Fibroblast of lung (primary cell): Measurements from ENCODE around the gene CYTH4.

Source experiments
- EZH2 ChIP-seq: IDR thresholded peaks from 2 replicates; pipeline ENCODE4 v1.5.1; 2012; ENCODE audit warnings: low read length, control low read depth, mild to moderate bottlenecking; ENCODE audit errors: missing control alignments
- TF ChIP-seq, protein P1 (sequence below), 2 donors: IDR thresholded peaks in 1 of 2; conservative IDR thresholded peaks in 1 of 2; 1 replicate in 1 of 2; 2 replicates in 1 of 2; pipeline ENCODE4 v1.5.1; 2011 to 2012; ENCODE audit warnings: low read length in 2 of 2, control low read depth in 1 of 2, inconsistent platforms in 1 of 2, low read depth in 1 of 2, mild to moderate bottlenecking in 1 of 2

DNA sequence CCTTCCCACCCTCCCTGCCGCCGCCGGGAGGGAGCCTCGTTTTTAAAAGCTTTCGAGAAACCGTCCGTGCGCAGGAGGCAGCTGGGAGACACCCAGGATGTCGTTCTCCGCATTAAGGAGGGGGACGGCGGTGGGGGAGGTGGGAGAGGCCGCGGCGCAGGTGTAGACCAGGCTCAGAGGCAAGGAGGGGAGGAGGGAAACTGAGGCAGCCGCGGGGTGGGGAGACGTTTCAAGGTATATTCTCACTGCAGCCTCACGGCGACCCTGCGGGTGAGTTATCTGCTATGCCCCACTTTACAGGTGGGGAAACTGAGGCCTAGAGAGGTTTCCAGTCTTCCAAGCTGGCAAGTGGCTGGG lies 42.7 kb downstream of the CYTH4 start:
- TF ChIP-seq, protein P1, sequence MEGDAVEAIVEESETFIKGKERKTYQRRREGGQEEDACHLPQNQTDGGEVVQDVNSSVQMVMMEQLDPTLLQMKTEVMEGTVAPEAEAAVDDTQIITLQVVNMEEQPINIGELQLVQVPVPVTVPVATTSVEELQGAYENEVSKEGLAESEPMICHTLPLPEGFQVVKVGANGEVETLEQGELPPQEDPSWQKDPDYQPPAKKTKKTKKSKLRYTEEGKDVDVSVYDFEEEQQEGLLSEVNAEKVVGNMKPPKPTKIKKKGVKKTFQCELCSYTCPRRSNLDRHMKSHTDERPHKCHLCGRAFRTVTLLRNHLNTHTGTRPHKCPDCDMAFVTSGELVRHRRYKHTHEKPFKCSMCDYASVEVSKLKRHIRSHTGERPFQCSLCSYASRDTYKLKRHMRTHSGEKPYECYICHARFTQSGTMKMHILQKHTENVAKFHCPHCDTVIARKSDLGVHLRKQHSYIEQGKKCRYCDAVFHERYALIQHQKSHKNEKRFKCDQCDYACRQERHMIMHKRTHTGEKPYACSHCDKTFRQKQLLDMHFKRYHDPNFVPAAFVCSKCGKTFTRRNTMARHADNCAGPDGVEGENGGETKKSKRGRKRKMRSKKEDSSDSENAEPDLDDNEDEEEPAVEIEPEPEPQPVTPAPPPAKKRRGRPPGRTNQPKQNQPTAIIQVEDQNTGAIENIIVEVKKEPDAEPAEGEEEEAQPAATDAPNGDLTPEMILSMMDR (conservative IDR thresholded peaks at IDR 0.05 in 1 of 2, IDR thresholded peaks at IDR 0.05 in 1 of 2; ENCODE audit: low read depth in 1 of 2, low read length in 2 of 2): no peak
- TF ChIP-seq EZH2: no peak
